ENCODE results near the gene APRT. TPM values are rescaled to one million over a fixed set of nuclear protein-coding genes. Genes with fewer than 3 reads are reported as not detected.

Gene APRT
- total RNA-seq, 1 donor from 2014 or later: 45.3 TPM

- no peak for DNase-seq (ENCODE audit: missing footprints)
- intact Hi-C loops (cut with DNase I): no loop called here
- no peak for ATAC-seq
Observed at GRCh38 chr16:88844419-88845036, 32.8 kb upstream of the APRT start.

DNA sequence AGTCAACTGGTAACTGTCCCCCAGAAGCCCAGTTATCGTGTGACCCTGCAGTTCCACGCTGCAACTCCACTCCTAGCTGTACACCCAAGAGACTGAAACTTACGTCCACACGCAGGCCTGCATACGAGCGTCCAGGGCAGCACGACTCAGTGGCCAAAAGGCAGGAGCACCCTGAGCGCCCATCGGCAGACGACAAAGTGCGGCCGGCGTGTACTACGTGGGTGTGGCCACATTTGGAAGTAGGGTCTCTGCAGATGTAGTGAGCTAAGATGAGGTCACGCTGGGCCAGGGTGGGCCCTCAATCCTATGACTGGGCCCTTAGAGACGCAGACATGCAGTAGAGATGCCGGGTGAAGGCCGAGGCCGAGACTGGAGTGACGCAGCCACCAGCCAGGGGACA, 31.5 kb upstream of the APRT start:
- no peak for ATAC-seq
- intact Hi-C loops (cut with DNase I): no loop called here

GRCh38 chr16:88842806-88843205, 31.1 kb upstream of the APRT start:
- DNase-seq (ENCODE audit: missing footprints) (no peak), ATAC-seq (no peak)
- intact Hi-C loops (cut with DNase I): no loop called here

More for the DNA sequence above, 31.5 kb upstream of the APRT start:
- DNase-seq (ENCODE audit: missing footprints): no peak

DNA sequence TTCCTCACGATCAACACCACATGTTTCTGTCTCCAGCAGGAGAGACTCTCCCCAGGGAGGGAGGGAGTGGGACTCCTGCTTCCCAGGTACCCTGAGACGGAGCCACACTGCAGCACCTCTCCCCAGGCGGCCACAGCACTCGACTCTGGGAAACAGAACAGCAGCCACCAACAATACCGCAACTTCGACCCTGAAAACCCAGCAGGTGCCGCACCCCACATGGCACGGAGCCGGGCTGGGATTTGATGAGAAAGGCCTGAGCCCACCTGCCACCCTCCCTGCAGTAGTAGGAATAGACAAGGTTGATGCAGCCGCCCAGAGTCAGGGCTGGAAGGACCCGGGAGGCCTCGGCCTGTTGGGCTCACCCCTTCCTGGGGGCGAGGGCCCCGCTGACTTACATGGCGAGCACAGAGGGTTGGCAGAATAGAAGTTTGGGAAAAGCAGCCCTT, 30.6 kb upstream of the APRT start:
- DNase-seq (ENCODE audit: missing footprints): no peak
- intact Hi-C loops (cut with DNase I): no loop called here
- ATAC-seq: no peak

- no peak for DNase-seq (ENCODE audit: missing footprints)
- intact Hi-C loops (cut with DNase I): no loop called here
- no peak for ATAC-seq
Observed at GRCh38 chr16:88841521-88842307, 30.0 kb upstream of the APRT start.

GRCh38 chr16:88840600-88841215, 29.0 kb upstream of the APRT start:
- DNase-seq (ENCODE audit: missing footprints) (no peak), ATAC-seq (no peak)
- intact Hi-C loops (cut with DNase I): no loop called here

DNA sequence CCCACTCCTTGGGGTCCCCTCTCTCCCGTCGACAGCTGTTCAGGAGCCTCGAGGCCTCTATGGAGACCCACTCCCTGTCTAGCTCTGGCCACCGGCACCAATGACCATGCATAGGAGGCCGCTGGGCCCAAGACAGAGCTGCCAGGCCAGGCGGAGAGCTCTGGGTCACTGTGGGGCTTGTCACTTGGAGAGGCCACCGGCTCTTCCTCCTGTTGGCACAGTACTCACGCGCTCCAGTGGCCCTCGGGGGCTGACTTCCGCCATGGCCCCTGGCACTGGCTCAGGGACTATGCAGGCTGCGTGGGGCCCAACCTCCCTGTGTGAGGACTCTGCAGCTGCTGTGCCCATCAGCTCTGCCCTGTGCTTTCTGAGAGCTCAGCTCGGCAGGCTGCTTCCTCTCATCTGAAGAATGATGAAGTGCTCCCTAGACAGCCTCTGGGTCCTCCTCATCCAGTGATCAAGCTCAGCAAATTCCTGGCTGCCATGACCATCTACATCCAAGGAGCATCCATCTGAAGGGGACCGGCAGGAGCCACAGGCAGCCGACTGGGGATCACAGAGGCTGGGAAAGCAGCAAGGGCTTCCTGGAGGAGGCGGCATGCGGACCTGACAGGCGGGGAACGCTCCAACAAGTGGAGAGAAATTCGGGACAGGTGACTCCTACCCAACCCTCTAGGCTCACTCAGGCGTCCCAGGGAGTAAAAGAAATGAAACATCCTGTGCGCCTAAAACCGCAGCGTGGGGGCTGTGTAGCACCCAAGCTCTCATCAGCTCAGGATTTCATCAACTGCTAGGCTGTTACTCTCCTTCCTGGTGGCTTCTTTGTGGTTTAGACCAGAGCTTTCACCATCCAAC, 28.2 kb upstream of the APRT start:
- intact Hi-C loops (cut with DNase I): no loop called here
- DNase-seq (ENCODE audit: missing footprints): no peak
- ATAC-seq: no peak

GRCh38 chr16:88839026-88839529, 27.4 kb upstream of the APRT start:
- intact Hi-C loops (cut with DNase I): no loop called here
- DNase-seq (ENCODE audit: missing footprints) (no peak), ATAC-seq (no peak)

- ATAC-seq (no peak), DNase-seq (ENCODE audit: missing footprints) (no peak)
- intact Hi-C loops (cut with DNase I): no loop called here
Observed at GRCh38 chr16:88838566-88838965, 26.8 kb upstream of the APRT start.

GRCh38 chr16:88837806-88838205, 26.1 kb upstream of the APRT start:
- ATAC-seq (no peak), DNase-seq (ENCODE audit: missing footprints) (no peak)
- intact Hi-C loops (cut with DNase I): no loop called here

- DNase-seq (ENCODE audit: missing footprints) (no peak), ATAC-seq (no peak)
- intact Hi-C loops (cut with DNase I): no loop called here
Observed at GRCh38 chr16:88836791-88837190, 25.1 kb upstream of the APRT start.

DNA sequence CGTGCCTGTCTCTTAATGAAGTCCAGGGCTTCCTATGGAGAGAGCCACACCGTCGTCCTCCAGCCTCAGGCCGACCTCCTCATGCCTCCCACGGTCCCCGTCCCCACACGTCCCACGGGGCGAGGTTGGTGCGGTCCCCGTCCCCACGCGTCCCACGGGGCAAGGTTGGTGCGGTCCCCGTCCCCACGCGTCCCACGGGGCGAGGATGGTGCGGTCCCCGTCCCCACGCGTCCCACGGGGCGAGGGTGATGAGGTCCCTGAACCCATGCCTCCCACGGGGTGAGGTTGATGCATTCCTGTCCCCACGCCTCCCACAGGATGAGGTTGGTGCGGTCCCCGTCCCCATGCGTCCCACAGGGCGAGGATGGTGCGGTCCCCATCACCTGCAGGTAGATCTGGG, 24.1 kb upstream of the APRT start:
- DNase-seq (ENCODE audit: missing footprints): no peak
- ATAC-seq: no peak
- intact Hi-C loops (cut with DNase I): no loop called here

GRCh38 chr16:88835383-88835782, 23.7 kb upstream of the APRT start:
- DNase-seq (ENCODE audit: missing footprints) (no peak), ATAC-seq (no peak)
- intact Hi-C loops (cut with DNase I): no loop called here

DNA sequence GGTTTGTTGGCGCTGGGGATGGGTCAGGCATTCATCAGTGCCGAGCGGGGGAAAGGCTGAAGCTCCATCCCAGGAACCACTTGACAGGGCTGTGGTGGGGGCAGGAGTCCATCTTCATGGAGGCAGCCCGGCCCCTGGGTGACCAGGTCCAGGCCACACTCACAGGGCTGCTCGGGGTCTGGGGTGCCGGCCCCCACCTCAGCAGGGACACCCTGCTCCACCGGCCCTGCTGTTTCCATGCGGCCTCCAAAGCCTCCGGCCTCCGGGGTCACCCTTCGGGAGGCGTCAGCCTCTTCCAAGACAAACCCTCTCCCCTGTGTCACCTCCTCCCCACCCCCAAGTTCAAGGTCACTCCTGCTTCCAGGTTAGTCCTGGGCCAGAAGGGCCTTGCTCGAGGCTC, 22.9 kb upstream of the APRT start:
- no peak for DNase-seq (ENCODE audit: missing footprints)
- intact Hi-C loops (cut with DNase I): no loop called here
- no peak for ATAC-seq

- intact Hi-C loops (cut with DNase I): no loop called here
- no peak for ATAC-seq
Observed at GRCh38 chr16:88833086-88833485, 21.4 kb upstream of the APRT start.

DNA sequence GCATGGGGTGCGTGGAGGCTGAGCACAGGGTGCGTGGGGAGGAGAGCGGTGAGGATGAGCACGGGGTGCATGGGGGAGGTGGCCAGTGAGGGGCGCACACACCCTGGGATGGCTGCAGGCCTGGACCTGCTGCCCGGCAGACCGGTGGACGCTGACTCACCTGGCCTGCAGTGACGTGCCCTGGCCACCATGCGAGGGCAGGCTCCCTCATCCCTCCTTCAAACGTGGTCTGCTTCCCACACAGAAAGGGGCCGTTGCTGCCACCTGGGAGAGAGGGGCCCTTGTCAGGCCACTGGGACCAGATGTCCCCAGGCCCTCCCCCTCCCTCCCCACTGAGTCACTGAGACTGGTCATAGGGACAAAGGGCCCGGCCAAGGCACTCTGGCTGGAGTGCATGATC, 20.1 kb upstream of the APRT start:
- intact Hi-C loops (cut with DNase I): no loop called here
- DNase-seq (ENCODE audit: missing footprints): no peak
- ATAC-seq: no peak

More at GRCh38 chr16:88833086-88833485, 21.4 kb upstream of the APRT start:
- DNase-seq (ENCODE audit: missing footprints): no peak

GRCh38 chr16:88830783-88831182, 19.1 kb upstream of the APRT start:
- ATAC-seq (no peak), DNase-seq (ENCODE audit: missing footprints) (no peak)
- intact Hi-C loops (cut with DNase I): no loop called here

- intact Hi-C loops (cut with DNase I): no loop called here
- ATAC-seq (peak; percentile 69), DNase-seq (ENCODE audit: missing footprints) (no peak)
Observed at GRCh38 chr16:88830258-88830657, 18.5 kb upstream of the APRT start.

DNA sequence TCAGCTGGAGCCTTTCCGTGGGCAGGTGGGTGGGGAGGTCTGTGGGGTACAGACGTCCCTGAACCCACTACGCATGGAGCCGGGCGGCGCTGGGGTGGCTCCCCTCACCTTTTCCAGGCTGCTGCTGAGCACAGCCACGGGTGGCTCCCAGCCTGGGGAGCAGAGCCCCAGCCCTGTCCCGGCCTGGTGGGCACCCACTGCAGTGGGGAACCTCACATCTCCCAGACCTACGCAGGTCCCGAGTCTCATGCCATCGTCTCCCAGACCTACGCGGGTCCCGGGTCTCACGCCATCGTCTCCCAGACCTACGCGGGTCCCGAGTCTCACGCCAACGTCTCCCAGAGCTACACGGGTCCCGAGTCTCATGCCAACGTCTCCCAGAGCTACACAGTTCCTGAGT, 17.0 kb upstream of the APRT start:
- DNase-seq (ENCODE audit: missing footprints) (no peak), ATAC-seq (no peak)
- intact Hi-C loops (cut with DNase I): no loop called here
